ENCODE results near the gene RAD9A. TPM values are rescaled to one million over a fixed set of nuclear protein-coding genes. Genes with fewer than 3 reads are reported as not detected.

RAD9A gene
- total RNA-seq, 2 experiments from 2014 or later = 31.0 to 39.1 TPM

DNA sequence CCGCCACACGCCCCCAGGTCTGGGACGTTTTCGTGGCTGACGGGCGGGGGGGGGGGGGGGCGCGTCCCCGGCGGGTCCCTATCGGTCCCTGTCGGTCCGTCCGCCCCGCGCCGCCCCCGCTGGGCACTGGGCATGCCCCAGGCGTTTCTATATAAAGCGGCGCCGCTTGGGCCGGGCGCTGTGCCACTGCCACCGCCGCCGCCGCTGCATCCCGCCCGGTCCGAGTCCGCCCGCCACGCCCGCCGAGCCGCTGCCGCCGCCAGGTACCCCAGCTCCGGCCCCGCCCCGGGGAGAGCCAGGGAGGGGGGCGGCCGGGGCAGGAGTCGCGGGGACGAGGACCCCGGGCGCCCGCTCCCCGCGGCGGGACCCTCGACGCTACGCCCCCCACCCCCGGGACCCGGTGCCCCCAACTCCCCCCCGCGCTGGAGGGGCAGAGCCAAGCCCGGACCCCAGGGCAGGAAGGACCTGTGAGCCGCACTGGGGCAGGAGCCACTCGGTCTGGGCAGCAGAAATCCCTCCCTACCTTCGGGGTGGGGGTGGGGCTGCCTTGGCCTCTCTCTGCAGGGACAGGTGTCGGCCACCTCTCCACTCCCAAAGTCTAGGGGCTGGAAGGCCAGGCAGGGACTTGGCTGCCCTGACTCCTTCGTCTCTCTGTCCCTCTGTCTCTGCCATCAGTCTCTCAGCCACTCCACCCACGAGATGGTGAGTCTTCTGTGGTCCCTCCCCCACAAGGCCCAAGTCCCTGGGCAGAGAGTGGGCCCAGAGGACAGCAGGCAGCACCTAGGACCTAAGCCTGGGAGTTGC, 23.9 kb downstream of the RAD9A start, which contains the start of gene CARNS1:
Gene CARNS1 (plus strand): TSS at position 178 of the 804 bp plus-strand sequence. CDS start 522 bp downstream, at position 700.
- no peak for DNase-seq
- no peaks in the 10 kb centered on the region for H3K9me3 Mint-ChIP-seq
- H3K4me3 Mint-ChIP-seq = peak within 1 kb of the TSS; percentile 66
- intact Hi-C loops (cut with micrococcal nuclease) = no loop called here
- H3K36me3 Mint-ChIP-seq = no peaks in the 10 kb centered on the region
- H3K27ac Mint-ChIP-seq = peak within 1 kb of the TSS; percentile 84
- CTCF ChIA-PET = interaction anchor here (0.6 to 1.2 kb wide), 2 partner anchors 12 to 14 kb away, joined by 3 to 7 read pairs; partner anchors contain the start of genes PPP1CA and TBC1D10C
- H3K4me1 Mint-ChIP-seq (ENCODE audit: low read depth) = peaks cover 67% of the 10 kb centered on the region
- POLR2A ChIA-PET = interaction anchor here (0.9 to 1.9 kb wide), 2 partner anchors 11 to 24 kb away, joined by 3 to 8 read pairs; partner anchors contain the start of gene RAD9A
- H3K27me3 Mint-ChIP-seq = no peaks in the 10 kb centered on the region

DNA sequence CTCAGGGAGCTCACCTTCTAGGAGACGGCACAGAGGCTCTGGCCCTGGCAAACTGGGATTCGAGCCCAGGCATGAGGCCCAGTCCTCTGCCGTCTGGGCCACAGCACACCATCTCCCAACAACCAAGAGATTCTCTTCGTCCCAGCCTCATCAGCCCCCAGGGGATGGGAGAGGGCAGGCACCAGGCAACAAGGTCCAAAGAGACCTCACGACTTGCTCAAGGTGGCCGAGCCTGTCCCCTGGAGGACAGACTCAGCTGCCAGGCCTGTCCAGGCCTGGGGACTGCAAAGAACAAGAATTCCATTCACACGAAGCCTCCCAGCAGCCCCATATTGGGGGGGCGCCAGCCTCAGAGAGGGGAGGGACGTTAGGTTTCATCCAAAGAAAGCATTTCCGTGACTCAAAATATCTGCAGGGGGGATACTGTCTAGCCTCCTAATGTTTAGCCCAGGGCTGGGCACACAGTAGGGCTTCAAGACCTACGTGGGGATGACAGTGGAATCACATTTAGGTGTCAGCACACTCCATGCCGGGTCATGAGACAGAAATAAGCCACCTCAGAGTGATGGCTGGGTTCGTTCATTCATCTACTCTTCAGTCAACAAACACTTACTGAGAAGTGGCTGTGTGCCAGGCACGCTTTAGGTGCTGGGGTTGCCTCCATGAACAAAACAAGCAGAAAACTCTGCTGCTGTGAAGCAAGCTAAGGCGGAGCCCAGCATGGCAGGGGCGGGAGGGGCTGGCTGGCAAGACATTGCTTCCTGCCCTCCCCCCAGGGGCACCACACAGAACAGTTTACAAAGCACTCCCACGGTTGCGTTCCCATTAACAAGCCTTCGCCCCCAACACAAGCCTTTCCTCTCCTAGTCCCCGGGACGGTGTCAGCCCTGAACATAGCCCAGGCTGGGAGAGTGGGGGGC, 24.9 kb downstream of the RAD9A start:
- H3K27me3 Mint-ChIP-seq = no peaks in the 10 kb centered on the region
- no peaks in the 10 kb centered on the region for H3K9me3 Mint-ChIP-seq
- ChIA-PET CTCF (interaction anchor here (1.1 to 1.2 kb wide), 3 partner anchors 15 to 25 kb away, joined by 3 to 7 read pairs (median 3); partner anchors contain the start of genes PPP1CA and RAD9A), POLR2A (interaction anchor here (0.7 to 1.9 kb wide), 3 partner anchors 12 to 20 kb away, joined by 3 to 8 read pairs (median 3); partner anchors contain the start of gene PTPRCAP)
- no peaks in the 10 kb centered on the region for H3K36me3 Mint-ChIP-seq
- peak; percentile 76 for DNase-seq
- H3K27ac Mint-ChIP-seq = peak overlapping the region; percentile 84
- H3K4me1 Mint-ChIP-seq (ENCODE audit: low read depth) = peaks cover 62% of the 10 kb centered on the region
- intact Hi-C loops (cut with micrococcal nuclease) = loop anchor here (1.0 kb wide), 1 partner anchor 90 kb away; no protein-coding TSS in a partner anchor
- H3K4me3 Mint-ChIP-seq = peak overlapping the region; percentile 58

DNA sequence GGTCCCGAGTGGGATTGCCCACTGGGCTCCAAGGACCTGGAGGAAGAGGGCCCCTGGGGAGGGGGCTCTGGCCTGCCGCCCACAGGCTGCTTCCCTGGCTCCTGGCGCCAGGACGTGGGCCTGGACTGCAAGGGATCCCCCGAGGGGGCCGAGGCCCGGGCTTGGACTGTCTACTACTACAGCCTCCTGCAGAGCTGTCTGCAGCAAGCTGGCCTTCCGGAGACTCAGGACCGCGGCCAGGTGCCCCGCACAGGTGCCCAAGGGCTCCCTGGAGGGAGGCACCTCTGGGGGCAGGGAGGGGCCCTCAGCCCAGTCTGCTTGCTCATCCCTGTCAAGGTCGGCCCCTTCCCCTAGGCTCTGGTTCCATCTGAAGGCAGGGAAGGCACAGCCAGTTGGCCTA, 25.6 kb downstream of the RAD9A start:
- Mint-ChIP-seq H3K9me3 (no peaks in the 10 kb centered on the region), H3K4me1 (ENCODE audit: low read depth) (peaks cover 54% of the 10 kb centered on the region), H3K27me3 (no peaks in the 10 kb centered on the region), H3K36me3 (no peaks in the 10 kb centered on the region), H3K27ac (peak overlapping the region; percentile 84), H3K4me3 (no peak overlapping the region)
- CTCF ChIA-PET = interaction anchor here (1.1 to 2.3 kb wide), 5 partner anchors 12 to 66 kb away, joined by 3 to 6 read pairs (median 3); partner anchors contain the start of genes PPP1CA and RAD9A
- no peak for DNase-seq
- intact Hi-C loops (cut with micrococcal nuclease) = loop anchor here (1.0 kb wide), 1 partner anchor 89 kb away; no protein-coding TSS in a partner anchor
- POLR2A ChIA-PET = interaction anchor here (0.7 to 1.6 kb wide), 3 partner anchors 10 to 20 kb away, joined by 3 to 7 read pairs (median 3); partner anchors contain the start of gene PTPRCAP

DNA sequence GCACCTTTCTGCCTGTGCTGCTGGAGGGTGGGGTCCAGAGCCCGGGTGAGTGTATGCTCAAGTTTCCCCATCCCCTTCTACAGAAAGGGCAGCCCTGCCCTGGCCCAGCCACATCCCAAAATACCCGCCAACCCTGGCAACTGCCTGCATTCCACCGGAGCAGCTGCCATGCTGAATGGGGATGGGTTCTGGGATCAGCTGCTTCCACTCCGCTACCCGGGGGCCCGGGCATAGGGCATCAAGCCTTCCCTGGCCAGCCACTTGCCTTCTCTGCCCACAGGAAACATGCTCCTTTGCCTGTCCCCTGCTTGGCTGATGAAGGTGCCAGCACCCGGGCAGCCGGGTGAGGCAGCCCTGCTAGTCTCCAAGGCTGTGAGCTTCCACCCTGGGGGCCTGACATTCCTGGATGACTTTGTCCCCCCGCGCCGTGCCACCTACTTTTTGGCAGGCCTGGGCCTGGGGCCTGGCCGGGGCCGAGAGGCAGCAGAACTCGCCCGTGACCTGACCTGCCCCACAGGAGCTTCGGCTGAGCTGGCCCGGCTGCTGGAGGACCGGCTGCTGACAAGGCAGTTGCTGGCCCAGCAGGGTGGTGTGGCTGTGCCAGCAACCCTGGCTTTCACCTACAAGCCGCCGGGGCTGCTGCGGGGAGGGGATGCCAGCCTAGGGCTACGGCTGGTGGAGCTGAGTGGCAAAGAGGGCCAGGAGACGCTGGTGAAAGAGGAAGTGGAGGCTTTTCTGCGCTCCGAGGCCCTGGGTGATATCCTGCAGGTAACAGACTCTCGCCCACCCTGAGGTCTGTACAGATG, 26.9 kb downstream of the RAD9A start:
- ChIA-PET CTCF (interaction anchor here (1.2 to 2.3 kb wide), 4 partner anchors 11 to 68 kb away, joined by 3 to 7 read pairs (median 5); partner anchors contain the start of gene PPP1CA), POLR2A (interaction anchor here (0.8 to 1.6 kb wide), 8 partner anchors 10 to 66 kb away, joined by 3 to 11 read pairs (median 4); partner anchors contain the start of genes PPP1CA, RPS6KB2 and TBC1D10C)
- H3K36me3 Mint-ChIP-seq = no peaks in the 10 kb centered on the region
- DNase-seq = no peak
- H3K27me3 Mint-ChIP-seq = no peaks in the 10 kb centered on the region
- peak overlapping the region; percentile 45 for H3K27ac Mint-ChIP-seq
- peak overlapping the region; percentile 50 for H3K4me3 Mint-ChIP-seq
- H3K4me1 Mint-ChIP-seq (ENCODE audit: low read depth) = peaks cover 43% of the 10 kb centered on the region
- intact Hi-C loops (cut with micrococcal nuclease) = no loop called here
- H3K9me3 Mint-ChIP-seq = no peaks in the 10 kb centered on the region

DNA sequence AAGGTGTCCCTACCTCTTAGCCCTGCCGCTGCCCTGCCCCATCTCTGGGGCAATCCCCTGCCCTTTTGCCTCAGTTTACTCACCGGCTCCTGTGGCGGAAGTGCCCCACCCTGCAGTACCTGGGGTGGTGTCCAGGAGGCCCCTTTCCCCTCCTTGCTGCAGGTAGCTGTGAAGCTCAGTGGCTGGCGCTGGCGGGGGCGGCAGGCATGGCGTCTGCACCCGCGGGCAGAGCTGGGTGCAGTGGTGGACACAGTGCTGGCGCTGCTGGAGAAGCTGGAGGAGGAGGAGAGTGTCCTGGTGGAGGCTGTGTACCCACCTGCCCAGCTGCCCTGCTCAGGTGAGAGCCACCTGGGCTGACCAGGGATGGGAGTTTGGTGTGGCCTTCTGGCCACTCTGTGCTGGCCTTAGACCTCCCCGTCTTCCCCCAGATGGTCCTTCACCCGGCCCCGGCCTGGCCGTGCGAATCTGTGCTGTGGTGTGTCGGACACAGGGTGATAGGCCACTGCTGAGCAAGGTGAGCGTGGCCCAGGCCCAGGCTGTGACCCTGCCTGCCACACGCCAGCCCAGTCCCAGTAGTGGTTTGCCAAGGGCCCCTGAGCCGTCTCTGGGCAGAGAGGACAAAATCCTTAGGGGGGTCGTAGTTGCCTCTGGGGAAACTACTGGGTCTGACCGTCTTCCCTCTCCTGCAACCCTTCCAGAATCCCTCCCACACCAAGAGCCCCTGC, 27.7 kb downstream of the RAD9A start:
- CTCF ChIA-PET = interaction anchor here (0.9 to 2.3 kb wide), 6 partner anchors 12 to 68 kb away, joined by 3 to 6 read pairs (median 4); no protein-coding TSS in a partner anchor
- no peaks in the 10 kb centered on the region for H3K27me3 Mint-ChIP-seq
- intact Hi-C loops (cut with micrococcal nuclease) = loop anchor here (1.0 to 2.0 kb wide), 2 partner anchors 9 to 17 kb away; partner anchors contain the start of gene RPS6KB2
- H3K9me3 Mint-ChIP-seq = no peaks in the 10 kb centered on the region
- H3K4me3 Mint-ChIP-seq = peak overlapping the region; percentile 74
- peaks cover 43% of the 10 kb centered on the region for H3K4me1 Mint-ChIP-seq (ENCODE audit: low read depth)
- DNase-seq = no peak
- H3K27ac Mint-ChIP-seq = peak overlapping the region; percentile 51
- POLR2A ChIA-PET = interaction anchor here (0.8 to 1.9 kb wide), 10 partner anchors 8 to 65 kb away, joined by 3 to 21 read pairs (median 5); partner anchors contain the start of genes PPP1CA, PTPRCAP, RPS6KB2 and TMEM134
- no peaks in the 10 kb centered on the region for H3K36me3 Mint-ChIP-seq

DNA sequence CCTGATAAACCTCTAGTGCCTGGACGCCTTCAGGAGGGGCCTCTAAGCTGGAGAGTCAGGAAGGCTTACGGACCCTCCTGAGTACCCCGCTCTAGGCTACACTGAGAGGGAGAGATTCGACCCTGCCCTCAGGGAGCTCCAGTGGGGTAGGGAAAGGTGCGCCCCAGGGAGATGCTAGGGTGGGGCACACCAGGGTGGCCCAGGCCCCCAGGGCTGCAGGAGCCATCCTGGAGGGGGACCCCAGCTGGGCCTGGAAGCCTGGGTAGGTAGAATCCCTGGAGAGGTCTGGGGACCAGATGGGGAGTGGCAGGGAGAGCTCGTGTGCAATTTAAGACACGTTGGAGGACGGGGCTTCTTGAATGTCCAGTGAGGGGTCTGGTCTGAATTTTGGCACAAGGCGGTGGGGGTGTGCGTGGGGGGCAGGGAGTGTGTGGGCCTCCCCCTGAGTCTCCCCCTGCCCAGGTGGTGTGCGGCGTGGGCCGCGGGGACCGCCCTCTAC, 28.4 kb downstream of the RAD9A start:
- Mint-ChIP-seq H3K27me3 (no peaks in the 10 kb centered on the region), H3K36me3 (no peaks in the 10 kb centered on the region), H3K4me3 (peak overlapping the region; percentile 74), H3K27ac (peak overlapping the region; percentile 69), H3K9me3 (no peaks in the 10 kb centered on the region), H3K4me1 (ENCODE audit: low read depth) (peaks cover 42% of the 10 kb centered on the region)
- CTCF ChIA-PET = interaction anchor here (0.7 to 1.6 kb wide), 7 partner anchors 13 to 64 kb away, joined by 3 to 8 read pairs (median 3); partner anchors contain the start of genes PPP1CA and TBC1D10C
- no peak for DNase-seq
- POLR2A ChIA-PET = interaction anchor here (0.6 to 1.9 kb wide), 10 partner anchors 9 to 64 kb away, joined by 3 to 21 read pairs (median 6); partner anchors contain the start of genes CORO1B, PTPRCAP and TMEM134
- intact Hi-C loops (cut with micrococcal nuclease) = loop anchor here (1.0 to 2.0 kb wide), 2 partner anchors 8 to 17 kb away; partner anchors contain the start of gene RPS6KB2

DNA sequence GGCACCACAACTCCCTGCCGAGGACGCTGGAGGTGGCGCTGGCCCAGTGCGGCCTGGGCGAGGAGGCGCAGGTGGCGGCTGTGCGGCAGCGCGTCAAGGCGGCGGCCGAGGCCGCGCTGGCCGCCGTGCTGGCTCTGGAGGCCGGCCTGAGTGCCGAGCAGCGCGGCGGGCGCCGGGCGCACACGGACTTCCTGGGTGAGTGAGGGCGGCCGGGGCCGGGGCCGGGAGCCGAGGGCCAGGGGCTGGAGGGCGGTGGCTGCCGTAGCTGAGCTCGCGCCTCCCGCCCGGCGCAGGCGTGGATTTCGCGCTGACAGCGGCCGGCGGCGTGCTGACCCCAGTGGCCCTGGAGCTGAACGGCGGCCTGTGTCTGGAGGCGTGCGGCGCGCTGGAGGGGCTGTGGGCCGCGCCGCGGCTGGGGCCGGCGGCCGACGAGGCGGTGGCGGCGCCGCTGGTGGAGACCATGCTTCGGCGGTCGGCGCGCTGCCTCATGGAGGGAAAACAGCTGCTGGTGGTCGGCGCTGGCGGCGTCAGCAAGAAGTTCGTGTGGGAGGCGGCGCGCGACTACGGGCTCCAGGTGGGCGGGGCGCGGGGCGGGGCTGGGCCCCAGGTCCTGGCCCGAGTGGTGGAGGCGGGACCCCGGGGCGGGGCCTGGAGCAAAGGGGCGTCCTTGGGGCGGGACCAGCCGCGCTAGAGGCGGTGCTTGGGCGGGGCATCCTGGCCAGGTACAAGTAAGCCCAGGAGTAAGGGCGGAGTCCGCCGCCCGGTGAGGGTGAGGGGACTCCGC, 29.1 kb downstream of the RAD9A start:
- Mint-ChIP-seq H3K9me3 (no peaks in the 10 kb centered on the region), H3K36me3 (no peaks in the 10 kb centered on the region), H3K27me3 (no peaks in the 10 kb centered on the region), H3K4me1 (ENCODE audit: low read depth) (peaks cover 41% of the 10 kb centered on the region), H3K27ac (peak overlapping the region; percentile 69), H3K4me3 (peak overlapping the region; percentile 74)
- POLR2A ChIA-PET = interaction anchor here (0.6 to 1.9 kb wide), 11 partner anchors 9 to 48 kb away, joined by 3 to 21 read pairs (median 5); partner anchors contain the start of genes CORO1B, PTPRCAP, TBC1D10C and TMEM134
- intact Hi-C loops (cut with micrococcal nuclease) = loop anchor here (1.0 to 2.0 kb wide), 2 partner anchors 7 to 18 kb away; partner anchors contain the start of gene RPS6KB2
- CTCF ChIA-PET = interaction anchor here (0.7 to 1.6 kb wide), 4 partner anchors 16 to 64 kb away, joined by 3 to 8 read pairs (median 4); partner anchors contain the start of genes PPP1CA and TBC1D10C
- DNase-seq = peak; percentile 98

DNA sequence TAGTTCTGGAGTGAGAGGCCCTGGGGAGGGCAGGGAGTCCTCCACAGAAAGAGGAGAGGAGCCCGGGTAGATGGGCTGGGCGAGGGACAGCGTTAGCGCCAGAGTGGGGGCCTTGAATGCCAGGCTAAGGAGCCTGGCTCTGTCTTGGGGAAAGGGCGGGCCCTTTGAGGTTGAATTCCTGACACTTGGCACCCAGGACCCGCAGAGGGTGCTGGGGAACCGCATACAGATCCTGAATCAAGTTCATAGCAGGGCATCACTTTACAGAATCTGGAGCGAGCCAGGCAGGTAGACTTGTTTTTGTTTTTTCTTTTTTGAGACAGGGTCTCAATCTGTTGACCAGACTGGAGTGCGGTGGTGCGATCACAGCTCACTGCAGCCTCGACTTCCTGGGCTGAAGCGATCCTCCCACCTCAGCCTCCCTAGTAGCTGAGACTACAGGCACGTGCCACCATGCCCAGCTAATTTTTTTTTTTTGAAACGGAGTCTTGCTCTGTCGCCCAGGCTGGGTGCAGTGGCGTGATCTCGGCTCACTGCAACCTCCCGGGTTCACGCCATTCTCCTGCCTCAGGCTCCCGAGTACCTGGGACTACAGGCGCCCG, 29.7 kb downstream of the RAD9A start:
- peak overlapping the region; percentile 46 for H3K27ac Mint-ChIP-seq
- POLR2A ChIA-PET = interaction anchor here (0.6 to 1.9 kb wide), 6 partner anchors 10 to 44 kb away, joined by 3 to 21 read pairs (median 6); partner anchors contain the start of genes CORO1B and TBC1D10C
- intact Hi-C loops (cut with micrococcal nuclease) = loop anchor here (2.0 kb wide), 1 partner anchor 19 kb away; no protein-coding TSS in a partner anchor
- CTCF ChIA-PET = interaction anchor here (1.5 kb wide), 1 partner anchor 21 kb away, joined by 8 read pairs; the partner anchor contains the start of gene PPP1CA
- no peaks in the 10 kb centered on the region for H3K9me3 Mint-ChIP-seq
- DNase-seq = no peak
- peaks cover 34% of the 10 kb centered on the region for H3K4me1 Mint-ChIP-seq (ENCODE audit: low read depth)
- no peaks in the 10 kb centered on the region for H3K36me3 Mint-ChIP-seq
- H3K27me3 Mint-ChIP-seq = no peaks in the 10 kb centered on the region
- peak overlapping the region; percentile 64 for H3K4me3 Mint-ChIP-seq

Measured in activated CD4-positive, alpha-beta memory T cell treated with anti-CD3 and anti-CD28 coated beads for 36 hours (primary cell).